A549 (cell line): ENCODE measurements around the gene IL1R1.

Experiments used
- JUN ChIP-seq, 2 experiments: fragments of >200 bp; sonication (Bioruptor Twin); formaldehyde crosslinking; IDR thresholded peaks; 2 replicates in 1 of 2; 3 replicates in 1 of 2; pipeline ENCODE4 v1.6.1; 2016 to 2017
- RFX5 ChIP-seq: fragments of 450-650 bp; IDR thresholded peaks from 2 replicates; pipeline ENCODE4 v1.7.1; 2014; ENCODE audit warnings: antibody characterized with exemption, mild to moderate bottlenecking, moderate library complexity
- TF ChIP-seq, protein P1 (sequence below): IDR thresholded peaks from 2 replicates; pipeline ENCODE4 v1.6.1; 2012
- TF ChIP-seq, protein P2 (sequence below): fragments of 250-450 bp; sonication (Bioruptor Pico); IDR thresholded peaks from 2 replicates; pipeline ENCODE4 v1.5.0; 2020; ENCODE audit warnings: low read depth, mild to moderate bottlenecking, moderate library complexity

DNA sequence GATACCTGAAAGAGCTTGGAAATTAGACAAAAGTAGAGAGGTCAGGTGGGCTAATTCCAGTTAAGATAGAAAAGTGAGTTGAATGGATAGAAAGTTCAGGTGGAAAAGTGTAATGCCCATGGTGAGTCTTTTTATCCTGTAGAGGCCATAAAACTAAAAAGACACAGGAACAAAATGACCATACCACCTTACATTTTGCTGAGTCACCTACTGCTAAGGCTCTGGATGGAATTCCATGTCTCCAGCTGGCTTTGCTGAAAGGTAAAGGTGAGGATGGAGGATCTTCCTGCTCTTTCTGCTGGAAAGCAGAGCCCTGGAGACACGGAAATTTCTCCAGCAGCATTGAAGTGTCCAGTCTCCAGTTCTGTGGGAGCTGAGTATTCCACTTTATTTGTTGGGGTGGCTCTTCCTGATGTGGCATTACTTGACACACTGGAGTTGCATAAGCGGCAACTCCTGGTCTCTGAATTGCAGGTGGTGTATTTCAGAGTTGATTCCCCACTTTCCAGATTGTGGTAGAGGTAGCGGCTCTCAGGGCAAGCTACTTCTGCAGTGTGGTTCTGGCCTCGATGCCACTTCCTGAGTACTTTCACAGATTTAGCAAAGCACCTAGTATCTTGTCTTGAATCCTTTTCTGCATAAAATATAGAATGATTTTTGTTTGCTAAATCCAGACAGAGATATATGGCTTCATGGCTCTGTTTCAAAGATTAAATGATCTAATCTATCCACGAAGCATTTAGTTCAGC, 55.0 kb downstream of the IL1R1 start:
- TF ChIP-seq RFX5 (no peak), JUN (IDR thresholded peaks at IDR 0.05) (no peak)
- TF ChIP-seq, protein P1, sequence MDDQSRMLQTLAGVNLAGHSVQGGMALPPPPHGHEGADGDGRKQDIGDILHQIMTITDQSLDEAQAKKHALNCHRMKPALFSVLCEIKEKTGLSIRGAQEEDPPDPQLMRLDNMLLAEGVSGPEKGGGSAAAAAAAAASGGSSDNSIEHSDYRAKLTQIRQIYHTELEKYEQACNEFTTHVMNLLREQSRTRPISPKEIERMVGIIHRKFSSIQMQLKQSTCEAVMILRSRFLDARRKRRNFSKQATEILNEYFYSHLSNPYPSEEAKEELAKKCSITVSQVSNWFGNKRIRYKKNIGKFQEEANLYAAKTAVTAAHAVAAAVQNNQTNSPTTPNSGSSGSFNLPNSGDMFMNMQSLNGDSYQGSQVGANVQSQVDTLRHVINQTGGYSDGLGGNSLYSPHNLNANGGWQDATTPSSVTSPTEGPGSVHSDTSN: no peak
- TF ChIP-seq, protein P2, sequence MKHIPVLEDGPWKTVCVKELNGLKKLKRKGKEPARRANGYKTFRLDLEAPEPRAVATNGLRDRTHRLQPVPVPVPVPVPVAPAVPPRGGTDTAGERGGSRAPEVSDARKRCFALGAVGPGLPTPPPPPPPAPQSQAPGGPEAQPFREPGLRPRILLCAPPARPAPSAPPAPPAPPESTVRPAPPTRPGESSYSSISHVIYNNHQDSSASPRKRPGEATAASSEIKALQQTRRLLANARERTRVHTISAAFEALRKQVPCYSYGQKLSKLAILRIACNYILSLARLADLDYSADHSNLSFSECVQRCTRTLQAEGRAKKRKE: no peak
